NCI-H2107 (cell line): ENCODE measurements around the gene MINDY2.
"Not testable (repeated sequence)": the region's sequence is repeated elsewhere in the genome, so short reads cannot be mapped to it uniquely, and the experiment has no call there.

ENCODE experiments used
- DNase-seq: peaks from one replicate; lab custom pipeline; 2025; lab: John Stamatoyannopoulos, UW

Gene MINDY2

GRCh38 chr15:58830556-58830955 is 59.5 kb downstream of the MINDY2 start:
- no peak for DNase-seq

DNA sequence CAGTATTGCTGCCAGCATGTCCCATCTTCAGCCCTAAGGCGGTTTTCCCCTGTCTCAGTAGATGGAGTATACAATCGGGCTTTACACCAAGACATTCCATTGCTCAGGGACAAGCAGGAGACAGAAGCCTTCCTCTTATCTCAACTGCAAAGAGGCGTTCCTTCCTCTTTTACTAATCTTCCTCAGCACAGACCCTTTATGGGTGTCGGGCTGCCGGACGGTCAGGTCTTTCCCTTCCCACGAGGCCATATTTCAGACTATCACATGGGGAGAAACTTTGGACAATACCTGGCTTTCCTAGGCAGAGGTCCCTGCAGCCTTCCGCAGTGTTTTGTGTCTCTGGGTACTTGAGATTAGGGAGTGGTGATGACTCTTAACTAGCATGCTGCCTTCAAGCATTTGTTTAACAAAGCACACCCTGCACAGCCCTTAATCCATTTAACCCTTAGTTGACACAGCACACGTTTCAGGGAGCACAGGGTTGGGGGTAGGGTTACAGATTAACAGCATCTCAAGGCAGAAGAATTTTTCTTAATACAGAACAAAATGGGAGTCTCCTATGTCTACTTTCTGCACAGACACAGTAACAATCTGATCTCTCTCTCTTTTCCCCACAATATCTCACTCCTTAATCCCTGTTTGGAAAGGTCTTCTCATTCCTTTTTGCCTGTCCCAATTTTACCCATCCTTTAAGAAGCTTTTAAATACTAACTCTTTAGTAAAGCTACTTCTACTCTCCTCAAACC is 62.8 kb downstream of the MINDY2 start:
- DNase-seq = not testable (repeated sequence)

GRCh38 chr15:58839485-58839884 is 68.4 kb downstream of the MINDY2 start:
- no peak for DNase-seq

GRCh38 chr15:58840048-58840447 is 68.9 kb downstream of the MINDY2 start:
- no peak for DNase-seq

DNA sequence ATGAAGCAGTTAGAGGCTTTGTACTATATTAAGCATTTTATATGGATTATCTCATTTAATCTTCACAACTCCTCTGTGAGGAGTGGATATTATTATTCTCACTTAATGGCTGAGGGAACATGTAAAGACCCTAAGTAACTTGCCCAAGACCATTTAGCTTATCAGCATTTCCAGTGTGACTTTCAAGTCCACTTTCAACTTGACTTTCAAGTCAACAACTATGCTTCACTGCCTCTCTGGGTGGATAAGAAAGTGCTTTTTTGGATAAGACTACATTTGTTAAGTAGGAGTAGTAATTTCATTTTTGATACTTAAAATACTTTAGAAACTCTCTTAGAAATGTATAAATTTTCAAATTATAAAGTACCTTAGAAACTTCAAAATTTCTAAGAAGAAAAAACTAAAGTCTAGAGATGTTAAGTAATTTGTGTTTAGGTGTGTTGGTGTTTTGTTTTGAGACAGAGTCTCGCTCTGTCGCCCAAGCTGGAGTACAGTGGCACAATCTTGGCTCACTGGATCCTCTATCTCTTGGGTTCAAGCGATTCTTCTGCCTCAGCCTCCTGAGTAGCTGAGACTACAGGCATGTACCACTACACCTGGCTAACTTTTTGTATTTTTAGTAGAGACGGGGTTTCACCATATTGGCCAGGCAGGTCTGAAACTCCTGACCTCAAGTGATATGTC is 71.8 kb downstream of the MINDY2 start:
- no peak for DNase-seq

DNA sequence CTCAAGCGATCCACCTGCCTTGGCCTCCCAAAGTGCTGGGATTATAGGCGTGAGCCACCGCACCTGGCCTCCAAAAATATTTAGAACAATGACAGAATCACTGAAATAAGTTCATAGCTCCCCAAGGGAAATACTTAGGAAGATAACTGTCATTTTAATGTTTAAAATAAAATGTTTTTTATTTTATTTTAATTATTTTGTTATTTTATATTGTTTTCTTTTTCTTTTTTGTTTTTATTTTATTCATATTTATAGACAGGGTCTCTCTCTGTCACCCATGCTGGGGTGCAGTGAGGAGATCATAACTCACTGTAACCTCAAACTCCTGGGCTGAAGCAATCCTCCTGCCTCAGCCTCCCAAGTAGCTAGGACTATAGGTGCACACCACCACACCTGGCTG is 80.1 kb downstream of the MINDY2 start:
- not testable (repeated sequence) for DNase-seq

DNA sequence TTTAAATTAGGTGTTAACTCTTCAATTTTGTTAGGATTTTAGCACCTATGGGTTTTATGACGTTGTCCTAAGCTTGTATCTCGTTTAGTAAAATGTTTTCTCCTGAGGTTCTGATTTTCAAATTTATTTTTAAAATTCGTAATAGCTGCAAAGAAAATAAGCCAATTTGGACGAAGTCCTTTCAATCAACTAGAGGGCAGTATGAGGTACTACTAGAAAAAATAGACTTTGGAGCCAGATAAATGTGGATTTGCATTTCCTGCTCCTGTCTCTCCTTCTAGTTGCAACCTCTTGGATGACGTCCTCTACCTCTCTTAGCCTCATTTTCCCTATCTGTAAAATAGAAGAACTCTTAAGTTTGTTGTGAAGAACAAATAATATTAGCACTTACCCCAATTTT is 81.2 kb downstream of the MINDY2 start:
- DNase-seq = no peak

DNA sequence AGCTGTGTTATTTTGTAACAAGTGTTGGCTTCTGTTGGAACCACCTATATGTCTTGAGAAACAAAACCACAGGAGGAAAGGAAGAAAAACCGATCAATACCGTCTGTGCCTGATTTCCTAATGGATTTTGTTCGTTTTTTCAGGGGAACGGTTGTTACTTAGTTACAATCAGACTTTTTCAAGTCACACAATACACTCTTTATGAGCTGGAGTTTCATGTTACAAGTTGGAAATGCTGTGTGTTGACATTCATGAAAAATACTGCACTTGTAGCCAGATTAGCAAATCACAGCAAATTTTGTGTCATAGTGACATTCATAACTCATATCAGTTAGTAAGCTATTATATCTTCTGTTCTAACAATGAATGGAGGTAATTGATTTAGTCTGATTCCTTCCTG is 83.5 kb downstream of the MINDY2 start:
- no peak for DNase-seq

GRCh38 chr15:58856086-58856485 is 85.0 kb downstream of the MINDY2 start:
- DNase-seq = no peak

DNA sequence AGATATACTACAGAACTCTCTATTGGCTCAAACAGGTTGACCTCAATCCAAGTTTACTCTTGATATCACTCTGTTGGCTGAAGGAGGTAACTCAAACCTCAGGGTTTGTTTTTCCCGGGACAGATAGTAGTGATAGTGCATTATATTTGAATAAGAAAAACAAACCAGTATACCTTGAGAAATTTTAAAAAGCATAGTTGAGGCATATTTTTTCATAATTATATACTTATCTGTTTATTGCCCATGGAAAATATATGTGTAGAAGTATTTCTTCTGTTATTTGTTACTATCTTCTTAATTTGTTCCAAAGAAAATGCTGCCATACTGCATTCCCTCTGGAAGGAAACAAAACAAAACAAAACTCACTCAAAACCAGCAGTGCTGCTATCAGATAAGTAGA is 85.5 kb downstream of the MINDY2 start:
- DNase-seq = not testable (repeated sequence)

DNA sequence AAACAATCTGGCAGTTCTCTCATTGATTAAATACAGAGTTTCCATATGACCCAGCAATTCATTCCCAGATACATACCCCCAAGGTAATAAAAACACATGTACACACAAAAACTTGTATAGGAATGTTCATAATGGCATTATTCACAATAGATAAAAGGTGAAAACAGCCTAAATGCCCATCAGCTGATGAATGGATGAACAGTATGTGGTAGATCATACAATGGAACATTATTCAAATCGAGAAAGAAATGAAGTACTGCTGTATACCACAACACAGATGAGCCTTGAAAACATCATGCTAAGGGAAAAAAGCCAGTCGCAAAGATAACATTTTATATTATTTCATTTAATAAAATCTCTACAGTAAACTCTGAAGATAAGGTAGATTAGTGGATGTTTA is 91.2 kb downstream of the MINDY2 start:
- DNase-seq = no peak

DNA sequence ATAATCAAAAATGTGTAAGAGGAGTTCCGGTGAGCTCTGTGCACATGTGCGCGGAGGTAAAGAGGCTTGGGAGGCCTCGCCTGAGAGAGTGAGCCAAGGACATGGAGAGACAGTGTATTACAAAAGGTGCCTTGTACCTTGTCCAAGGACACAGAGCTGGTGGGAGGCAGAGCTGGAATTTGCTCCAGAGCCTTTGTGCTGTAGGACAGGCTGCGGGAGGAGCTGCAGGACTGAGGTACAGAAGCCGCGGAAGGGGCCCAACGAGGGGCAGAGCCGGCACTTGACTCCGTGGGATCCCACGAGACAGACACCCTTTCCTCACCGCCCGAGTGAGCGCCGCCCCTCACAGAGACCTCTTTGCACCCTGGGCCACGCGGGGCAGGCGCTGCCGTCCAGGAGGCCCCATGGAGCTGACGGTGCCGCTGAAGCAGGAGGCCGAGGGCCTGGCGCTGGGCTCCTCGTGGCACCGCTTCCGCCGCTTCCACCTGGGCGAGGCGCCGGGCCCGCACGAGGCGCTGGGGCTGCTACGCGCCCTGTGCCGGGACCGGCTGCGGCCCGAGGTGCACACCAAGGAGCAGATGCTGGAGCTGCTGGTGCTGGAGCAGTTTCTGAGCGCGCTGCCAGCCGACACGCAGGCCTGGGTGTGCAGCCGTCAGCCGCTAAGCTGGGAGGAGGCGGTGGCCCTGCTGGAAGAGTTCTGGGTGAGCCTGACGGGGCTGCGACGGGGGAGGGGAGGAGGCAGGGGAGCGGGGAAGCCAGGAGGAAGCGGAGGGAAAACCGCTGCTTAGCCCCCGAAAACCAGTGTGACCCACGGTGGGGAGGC is 93.7 kb downstream of the MINDY2 start:
- no peak for DNase-seq

GRCh38 chr15:58865425-58865880 is 94.4 kb downstream of the MINDY2 start:
- DNase-seq = no peak

- no peak for DNase-seq
These were observed 96.8 kb downstream of the MINDY2 start for GRCh38 chr15:58867926-58868325.

DNA sequence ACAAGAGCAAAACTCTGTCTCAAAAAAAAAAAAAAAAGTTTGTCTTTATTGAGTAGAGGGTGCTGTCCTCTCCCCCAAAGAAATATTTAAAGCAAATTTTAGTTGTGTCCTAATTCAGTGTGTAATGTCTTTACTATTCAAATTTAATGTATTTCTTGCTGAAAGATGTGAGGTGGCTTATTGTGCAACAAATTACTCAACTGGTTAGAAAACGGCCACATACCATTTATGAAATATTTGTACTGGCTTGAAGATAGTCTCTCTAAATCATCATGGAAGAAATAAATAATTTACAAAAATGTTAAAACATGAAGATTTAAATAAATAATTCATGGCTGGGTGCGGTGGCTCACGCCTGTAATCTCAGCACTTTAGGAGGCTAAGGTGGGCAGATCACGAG is 99.3 kb downstream of the MINDY2 start:
- no peak for DNase-seq

- DNase-seq = no peak
These were observed 102.2 kb downstream of the MINDY2 start for GRCh38 chr15:58873267-58873666.

DNA sequence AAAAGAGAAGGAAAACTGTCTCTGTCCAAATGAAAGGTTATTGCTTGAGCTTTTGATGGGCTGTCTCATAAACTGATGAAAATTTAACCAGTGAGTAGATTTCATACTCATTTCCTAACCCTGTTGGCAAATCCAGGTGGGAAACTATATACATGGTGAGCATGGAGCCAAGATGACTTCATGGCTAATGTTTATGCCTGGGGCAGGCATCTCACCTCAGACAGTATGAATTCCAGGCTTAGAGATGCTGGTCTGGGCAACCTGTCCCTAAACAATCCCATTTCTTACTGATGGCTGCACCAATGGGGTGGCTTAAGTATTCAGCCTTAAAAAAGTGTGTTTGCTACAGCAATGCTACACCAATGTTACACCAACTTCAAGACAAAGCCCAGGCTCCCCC is 104.2 kb downstream of the MINDY2 start:
- no peak for DNase-seq

GRCh38 chr15:58876306-58877106 is 105.4 kb downstream of the MINDY2 start:
- DNase-seq = no peak

GRCh38 chr15:58877999-58878825 is 107.1 kb downstream of the MINDY2 start:
- DNase-seq = no peak

DNA sequence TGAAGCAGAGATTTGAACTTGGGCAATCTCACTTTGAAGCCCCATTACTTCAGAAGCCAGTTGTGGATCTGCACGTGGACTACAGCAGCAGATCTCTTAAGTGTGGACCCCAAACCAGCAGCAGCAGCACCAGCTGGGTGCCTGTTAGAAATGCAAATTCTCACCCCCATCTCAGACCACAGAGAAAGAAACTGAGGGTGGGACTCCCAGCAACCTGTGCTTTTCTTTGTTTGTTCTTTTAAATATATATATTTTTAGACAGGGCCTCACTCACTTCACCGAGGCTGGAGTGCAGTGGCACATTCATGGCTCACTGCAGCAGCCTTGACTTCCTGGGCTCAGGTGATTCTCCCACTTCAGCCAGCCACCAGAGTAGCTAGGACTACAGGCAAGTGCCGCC is 109.2 kb downstream of the MINDY2 start:
- no peak for DNase-seq

DNA sequence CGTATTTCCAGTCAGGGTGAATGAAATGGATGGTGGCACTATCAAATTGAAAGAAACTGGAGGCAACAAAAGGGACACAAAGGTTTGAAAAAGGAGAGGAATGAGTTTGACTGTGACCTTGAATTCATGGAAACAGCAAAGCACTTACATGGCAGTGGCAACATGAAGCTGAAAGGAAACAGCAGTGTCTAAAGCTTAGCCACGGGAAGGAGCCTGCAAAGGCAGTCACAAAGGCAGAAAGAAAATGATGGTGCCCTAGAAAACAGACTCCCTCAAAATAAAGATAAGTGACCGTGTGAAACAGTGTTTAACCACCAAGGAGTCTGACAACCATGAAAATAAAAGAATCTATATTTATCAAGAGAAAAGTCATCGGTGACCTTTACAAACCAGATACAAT is 111.1 kb downstream of the MINDY2 start:
- no peak for DNase-seq
